Esophagus (tissue), 2 donors: ENCODE results near the gene HECW1. TPM values are rescaled to one million over a fixed set of nuclear protein-coding genes. Genes with fewer than 3 reads are reported as not detected.
A peak's percentile ranks its signal among the peaks of the same experiment; 100 is the strongest.
"Not testable (repeated sequence)": the region's sequence is repeated elsewhere in the genome, so short reads cannot be mapped to it uniquely, and the experiment has no call there.

Experiments used
- H3K27ac ChIP-seq, 2 donors: one replicate each; pipeline ENCODE4 v1.5.1; 2013; ENCODE audit warnings: low read depth in 2 of 2, mild to moderate bottlenecking in 2 of 2, inconsistent platforms in 1 of 2, low read length in 1 of 2, moderate library complexity in 1 of 2
- H3K27me3 ChIP-seq, 2 donors: one replicate each; pipeline ENCODE4 v1.6.1; 2013; ENCODE audit warnings: low read length in 2 of 2, control low read depth in 1 of 2, mild to moderate bottlenecking in 1 of 2; ENCODE audit not compliant: insufficient read depth in 2 of 2, control insufficient read depth in 1 of 2
- H3K36me3 ChIP-seq, 2 donors: one replicate each; pipeline ENCODE4 v1.6.1; 2013; ENCODE audit warnings: low read length in 1 of 2; ENCODE audit not compliant: control insufficient read depth in 2 of 2, insufficient read depth in 2 of 2
- H3K4me1 ChIP-seq, 2 donors: one replicate each; pipeline ENCODE4 v1.6.1; 2013; ENCODE audit warnings: low read length in 1 of 2; ENCODE audit not compliant: control insufficient read depth in 2 of 2, insufficient read depth in 2 of 2
- H3K4me3 ChIP-seq, 2 donors: one replicate each; pipeline ENCODE4 v1.5.1; 2013; ENCODE audit warnings: low read length in 2 of 2, mild to moderate bottlenecking in 2 of 2, low read depth in 1 of 2, moderate library complexity in 1 of 2
- H3K9me3 ChIP-seq, 2 donors: one replicate each; pipeline ENCODE4 v1.6.1; 2013; ENCODE audit warnings: mild to moderate bottlenecking in 2 of 2, low read depth in 1 of 2, low read length in 1 of 2, moderate library complexity in 1 of 2; ENCODE audit not compliant: control insufficient read depth in 2 of 2, insufficient read depth in 1 of 2
- WGBS, 2 donors: extraction: QIAGEN DNeasy Blood & Tissue Kit; methylation state at CpG; one replicate each; pipeline ENCODE4 v1.1.7; 2013; 5-methylcytosine and 5-hydroxymethylcytosine counted together
- polyA plus RNA-seq, 2 donors: library from polyadenylated mRNA; stranded (reverse); fragments of 200-250 nt; gene quantifications; one replicate each; pipeline ENCODE4 v1.2.3, GENCODE V29; 2013
- donor health status: healthy with polysubstance abuse.
- donor health status: Bipolar disorder and iron deficiency.

HECW1 gene
- polyA plus RNA-seq, 2 donors: 0.11 to 0.47 TPM

DNA sequence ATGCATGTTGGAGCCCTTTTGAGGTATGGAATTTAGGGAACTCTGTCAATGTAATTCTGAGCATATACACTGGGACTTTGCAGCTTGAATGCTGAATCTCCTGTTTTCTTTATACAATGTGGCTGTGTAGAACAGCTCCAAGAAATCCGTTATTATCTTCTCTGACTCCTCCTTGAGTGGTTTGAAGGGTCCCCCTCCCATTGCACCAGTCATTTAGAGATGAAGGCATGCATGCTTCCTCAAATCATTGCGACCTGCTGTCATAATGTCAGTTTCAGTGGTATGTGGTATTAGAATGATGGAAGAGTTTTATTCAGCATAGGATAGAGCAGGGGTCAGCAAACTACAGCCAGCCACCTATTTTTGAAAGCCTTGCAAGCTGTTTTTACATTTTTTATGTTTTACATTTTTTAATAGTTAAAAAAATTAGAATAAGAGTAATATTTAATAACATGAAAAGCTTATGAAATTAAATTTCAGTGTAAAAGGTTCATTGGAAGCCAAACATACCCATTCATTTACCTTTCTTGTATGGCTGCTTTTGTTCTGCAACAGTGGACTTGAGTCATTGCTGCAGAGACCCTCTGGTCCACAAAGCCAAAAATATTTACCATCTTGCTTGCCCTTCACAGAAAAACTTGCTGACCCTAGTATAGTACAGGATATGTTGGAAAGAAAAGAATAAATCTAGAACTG, 478.6 kb downstream of the HECW1 start:
- H3K4me1 ChIP-seq: peaks cover 0 to 2% of the 10 kb centered on the region in 2 donors

GRCh38 chr7:43591558-43592180, 479.2 kb downstream of the HECW1 start:
- peak overlapping the region in 1 of 2 donors; percentile 24 for H3K27ac ChIP-seq
- no peaks in the 10 kb centered on the region for H3K36me3 ChIP-seq
- no peaks in the 10 kb centered on the region for H3K9me3 ChIP-seq
- H3K4me1 ChIP-seq: peaks cover 0 to 2% of the 10 kb centered on the region in 2 donors
- WGBS, 2 donors: 35 to 37% methylated on average over 4 of the region's 4 CpGs
- H3K27me3 ChIP-seq: no peaks in the 10 kb centered on the region
- H3K4me3 ChIP-seq: no peak overlapping the region

More for the DNA sequence above, 478.6 kb downstream of the HECW1 start:
- peak overlapping the region in 1 of 2 donors; percentile 18 for H3K27ac ChIP-seq
- no peak overlapping the region for H3K4me3 ChIP-seq
- WGBS, 2 donors: 54 to 75% methylated on average over 2 of the region's 2 CpGs
- no peaks in the 10 kb centered on the region for H3K36me3 ChIP-seq
- H3K9me3 ChIP-seq: no peaks in the 10 kb centered on the region
- no peaks in the 10 kb centered on the region for H3K27me3 ChIP-seq

GRCh38 chr7:43592326-43592725, 479.9 kb downstream of the HECW1 start:
- Histone ChIP-seq H3K27me3 (no peaks in the 10 kb centered on the region), H3K4me3 (no peak overlapping the region), H3K9me3 (no peaks in the 10 kb centered on the region), H3K4me1 (peaks cover 0 to 2% of the 10 kb centered on the region in 2 donors), H3K27ac (no peak overlapping the region), H3K36me3 (no peaks in the 10 kb centered on the region)
- WGBS, 2 donors: 86 to 89% methylated on average over 3 of the region's 3 CpGs

DNA sequence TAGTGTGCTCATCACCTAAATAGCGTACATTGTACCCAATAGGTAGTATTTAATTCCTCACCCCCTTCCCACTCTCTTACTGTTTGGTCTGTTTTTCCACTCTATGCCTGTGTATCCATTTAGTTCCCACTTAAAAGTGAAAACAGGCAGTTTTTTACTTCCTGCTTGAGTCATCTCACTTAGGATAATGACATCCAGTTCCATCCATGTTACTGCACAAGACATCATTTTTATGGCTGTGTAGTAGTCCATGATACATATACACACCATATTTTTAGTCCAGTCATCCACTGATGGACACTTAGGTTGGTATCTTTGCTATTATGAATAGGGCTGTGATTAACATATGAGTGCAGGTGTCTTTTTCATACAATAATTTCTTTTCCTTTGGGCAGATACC, 480.6 kb downstream of the HECW1 start:
- no peak overlapping the region for H3K27ac ChIP-seq
- no peaks in the 10 kb centered on the region for H3K9me3 ChIP-seq
- no peaks in the 10 kb centered on the region for H3K36me3 ChIP-seq
- peaks cover 0 to 2% of the 10 kb centered on the region in 2 donors for H3K4me1 ChIP-seq
- H3K4me3 ChIP-seq: no peak overlapping the region
- no peaks in the 10 kb centered on the region for H3K27me3 ChIP-seq
- 90 to 94% methylated on average over 1 of the region's 1 CpG for WGBS, 2 donors

DNA sequence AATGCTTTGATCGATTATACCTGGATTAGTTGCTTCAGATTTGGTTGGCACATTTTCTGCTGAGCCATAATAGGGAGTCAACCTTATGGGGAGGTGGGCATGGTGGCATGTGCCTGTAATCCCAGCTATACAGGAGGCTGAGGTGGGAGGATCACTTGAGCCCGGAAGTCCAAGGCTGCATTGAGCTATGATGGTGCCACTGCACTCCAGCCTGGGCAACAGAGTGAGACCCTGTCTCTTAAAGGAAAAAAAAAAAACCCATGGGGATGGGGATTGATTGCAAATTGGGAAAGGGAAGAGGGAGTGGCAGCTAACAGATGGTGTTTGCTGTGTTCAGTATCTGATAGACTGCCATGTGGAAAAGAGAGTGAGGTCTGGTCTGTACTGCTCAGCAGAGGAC, 481.6 kb downstream of the HECW1 start:
- Histone ChIP-seq H3K4me1 (peaks cover 0 to 2% of the 10 kb centered on the region in 2 donors), H3K27me3 (no peaks in the 10 kb centered on the region), H3K9me3 (no peaks in the 10 kb centered on the region), H3K27ac (no peak overlapping the region), H3K36me3 (no peaks in the 10 kb centered on the region), H3K4me3 (no peak overlapping the region)
- WGBS, 2 donors: 69 to 76% methylated on average over 2 of the region's 2 CpGs

- not testable (repeated sequence) for H3K4me3 ChIP-seq, H3K36me3 ChIP-seq, H3K27ac ChIP-seq, H3K4me1 ChIP-seq, H3K27me3 ChIP-seq, H3K9me3 ChIP-seq
- WGBS, 2 donors: 67 to 76% methylated on average over 5 of the region's 5 CpGs
Observed at GRCh38 chr7:43596426-43596825, 484.0 kb downstream of the HECW1 start.

DNA sequence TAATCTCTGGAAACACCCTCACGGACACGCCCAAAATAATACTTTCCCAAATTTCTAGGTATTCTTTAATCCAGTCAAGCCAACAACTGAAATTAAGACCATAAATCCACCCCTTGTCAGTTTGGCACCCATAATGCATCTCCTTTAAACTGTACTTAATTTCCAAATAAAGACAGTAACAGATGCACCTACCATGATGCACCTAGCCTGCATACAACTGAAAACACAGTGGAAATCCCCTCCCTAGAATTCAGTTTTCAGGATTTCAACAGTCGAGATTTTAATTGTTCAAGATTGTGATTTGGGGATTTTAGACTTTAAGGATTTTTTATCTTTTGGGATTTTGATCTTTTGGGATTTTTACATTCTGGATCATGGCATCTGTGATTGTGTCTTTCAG, 487.6 kb downstream of the HECW1 start:
- Histone ChIP-seq H3K27ac (no peak overlapping the region), H3K9me3 (no peaks in the 10 kb centered on the region), H3K4me3 (no peak overlapping the region), H3K4me1 (no peaks in the 10 kb centered on the region), H3K36me3 (peaks cover 2 to 3% of the 10 kb centered on the region in 2 donors), H3K27me3 (no peaks in the 10 kb centered on the region)
- WGBS, 2 donors: 85 to 90% methylated on average over 3 of the region's 3 CpGs

- Histone ChIP-seq H3K4me1 (no peaks in the 10 kb centered on the region), H3K27ac (no peak overlapping the region), H3K27me3 (no peaks in the 10 kb centered on the region), H3K4me3 (no peak overlapping the region), H3K36me3 (peaks cover 2 to 3% of the 10 kb centered on the region in 2 donors), H3K9me3 (no peaks in the 10 kb centered on the region)
- WGBS, 2 donors: 36 to 60% methylated on average over 1 of the region's 1 CpG
Observed at GRCh38 chr7:43602256-43602655, 489.8 kb downstream of the HECW1 start.

GRCh38 chr7:43604251-43604650, 491.8 kb downstream of the HECW1 start:
- Histone ChIP-seq H3K4me3 (no peak overlapping the region), H3K36me3 (peaks cover 2 to 3% of the 10 kb centered on the region in 2 donors), H3K27ac (no peak overlapping the region), H3K4me1 (no peaks in the 10 kb centered on the region), H3K27me3 (no peaks in the 10 kb centered on the region), H3K9me3 (no peaks in the 10 kb centered on the region)
- 91 to 94% methylated on average over 1 of the region's 1 CpG for WGBS, 2 donors

DNA sequence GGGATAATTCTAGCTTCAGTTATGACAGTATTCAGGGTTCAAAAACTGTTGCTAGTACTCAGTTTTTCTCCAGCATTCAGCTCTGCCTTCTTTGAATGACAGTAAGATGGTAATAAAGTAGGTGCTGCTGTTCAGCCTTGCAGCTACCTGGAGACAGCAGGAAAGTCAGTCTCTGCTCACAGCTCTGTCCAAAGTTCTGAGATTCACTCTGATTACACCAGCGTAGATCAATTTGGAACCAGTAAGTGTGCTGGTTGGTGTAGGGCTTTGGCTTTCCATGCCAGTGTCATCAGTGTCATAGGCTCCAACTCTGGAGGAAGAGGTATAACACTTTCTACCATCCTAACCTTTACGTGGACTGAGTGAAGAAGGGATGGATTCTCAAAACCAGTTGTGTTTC, 496.6 kb downstream of the HECW1 start:
- WGBS, 2 donors: 94 to 96% methylated on average over 2 of the region's 2 CpGs
- Histone ChIP-seq H3K4me1 (peaks cover 0 to 2% of the 10 kb centered on the region in 2 donors), H3K27ac (no peak overlapping the region), H3K36me3 (peaks cover 0 to 8% of the 10 kb centered on the region in 2 donors), H3K4me3 (no peak overlapping the region), H3K9me3 (no peaks in the 10 kb centered on the region), H3K27me3 (no peaks in the 10 kb centered on the region)
